Left renal cortex interstitium (tissue), 4 donors: ENCODE data around the gene SOCS3. TPM values are rescaled to one million over a fixed set of nuclear protein-coding genes. Genes with fewer than 3 reads are reported as not detected.
A peak's percentile ranks its signal among the peaks of the same experiment; 100 is the strongest.

Experiments used
- DNase-seq, 4 donors: peaks; one replicate each; pipeline ENCODE4 v3.0.0-alpha.2; 2013; ENCODE audit warnings: low read depth in 4 of 4, low spot score in 2 of 4, missing footprints in 1 of 4
- polyA plus RNA-seq, 4 donors: library from polyadenylated mRNA; unstranded; fragments of 120-200 nt; gene quantifications; one replicate each; pipeline ENCODE4 v1.2.1, GENCODE V29; 2013; ENCODE audit not compliant: insufficient read length in 4 of 4

The SOCS3 gene
- polyA plus RNA-seq = 10 to 100 TPM in 2 of 4 donors, 1 to 10 TPM in 2; 6.9 to 43.3 (median 8.7) TPM

DNA sequence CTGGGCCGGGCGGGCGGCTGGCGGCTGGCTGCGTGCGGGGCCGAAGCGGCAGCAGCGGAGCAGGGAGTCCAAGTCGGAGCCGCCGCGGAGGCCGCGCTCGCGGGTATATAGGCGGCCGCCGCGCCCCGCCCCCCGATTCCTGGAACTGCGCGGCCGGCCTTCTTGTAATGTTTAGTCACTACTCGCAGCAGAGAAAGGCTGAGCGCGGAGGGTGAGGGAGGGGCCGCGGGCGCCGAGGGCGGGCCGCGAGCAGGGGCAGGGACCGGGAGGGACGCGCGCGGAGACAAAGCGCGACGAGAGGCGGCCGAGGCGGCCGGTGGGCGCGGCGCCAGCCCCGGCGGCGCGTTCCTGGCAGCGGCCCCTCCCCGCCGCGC, at the start of gene SOCS3:
Gene SOCS3 (minus strand): TSS at position 81 of the 374 bp plus-strand sequence. CDS start 982 bp downstream, outside the sequence.
- DNase-seq = peak in 3 of 4 donors; percentile 86 to 90 (median 87)

DNA sequence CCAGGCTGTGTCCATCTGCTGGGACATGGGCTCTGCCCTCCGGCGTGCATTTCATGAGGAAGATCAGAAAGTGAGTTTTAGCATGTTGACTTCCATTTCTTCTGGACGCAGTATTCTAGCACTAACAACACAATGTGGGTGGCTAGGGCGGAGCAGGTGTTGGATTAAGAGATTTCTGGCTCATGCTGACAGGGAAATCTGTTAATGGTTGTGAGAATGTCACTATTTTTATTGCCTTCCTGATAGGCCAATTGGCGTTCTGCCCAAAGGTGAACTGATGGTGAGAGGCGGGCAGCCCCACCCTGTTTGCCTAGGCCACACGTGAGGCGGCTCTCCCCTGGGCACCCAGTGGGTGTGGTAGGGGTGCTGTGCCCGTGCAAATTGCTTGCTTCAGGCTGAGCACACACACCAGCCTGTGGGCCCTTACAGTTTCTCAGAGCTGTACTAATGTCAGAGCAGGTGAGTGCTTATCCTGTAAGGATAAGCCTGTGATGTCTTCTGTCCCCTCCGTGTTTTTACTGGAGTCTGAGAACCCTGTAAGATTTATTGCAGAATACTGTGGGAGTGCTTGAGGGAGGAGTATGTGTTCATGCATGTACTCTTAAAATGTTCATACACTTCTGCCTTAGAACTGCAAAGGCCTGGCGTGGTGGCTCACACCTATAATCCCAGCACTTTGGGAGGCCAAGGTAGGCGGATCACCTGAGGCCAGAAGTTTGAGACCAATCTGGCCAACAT, 49.5 kb upstream of the SOCS3 start:
- DNase-seq = no peak

DNA sequence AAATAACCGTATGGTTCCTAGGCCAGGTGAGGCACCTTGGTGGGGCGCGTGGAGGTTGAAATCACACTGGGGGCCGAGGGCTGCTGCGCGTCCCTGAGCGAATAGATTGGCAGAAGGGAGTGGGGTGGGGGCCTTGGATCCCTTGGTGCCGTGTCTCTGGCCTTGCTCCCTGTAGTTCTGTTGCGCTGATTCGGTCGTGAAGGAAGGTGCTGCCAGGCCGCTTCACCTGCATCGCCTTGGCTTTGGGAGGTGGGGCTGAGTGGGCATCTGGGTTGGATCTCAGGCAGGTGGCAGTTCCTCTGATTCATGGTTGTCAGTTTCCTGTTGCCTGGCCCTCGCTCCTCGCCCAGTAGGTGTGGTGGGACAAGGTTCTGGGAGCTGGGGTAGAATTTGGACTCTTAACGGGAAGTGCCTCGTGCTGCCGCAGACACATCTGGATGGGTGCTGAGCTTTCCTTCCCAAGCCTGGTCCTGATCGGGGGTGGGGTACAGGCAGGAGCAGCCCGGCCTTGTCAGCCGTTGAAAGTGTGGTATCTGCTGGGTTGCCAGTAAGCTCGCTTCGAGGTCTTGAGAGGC, 48.7 kb upstream of the SOCS3 start:
- DNase-seq = no peak

- peak in 1 of 4 donors; percentile 52 for DNase-seq
Measured at GRCh38 chr17:78407387-78408000, 47.6 kb upstream of the SOCS3 start.

DNA sequence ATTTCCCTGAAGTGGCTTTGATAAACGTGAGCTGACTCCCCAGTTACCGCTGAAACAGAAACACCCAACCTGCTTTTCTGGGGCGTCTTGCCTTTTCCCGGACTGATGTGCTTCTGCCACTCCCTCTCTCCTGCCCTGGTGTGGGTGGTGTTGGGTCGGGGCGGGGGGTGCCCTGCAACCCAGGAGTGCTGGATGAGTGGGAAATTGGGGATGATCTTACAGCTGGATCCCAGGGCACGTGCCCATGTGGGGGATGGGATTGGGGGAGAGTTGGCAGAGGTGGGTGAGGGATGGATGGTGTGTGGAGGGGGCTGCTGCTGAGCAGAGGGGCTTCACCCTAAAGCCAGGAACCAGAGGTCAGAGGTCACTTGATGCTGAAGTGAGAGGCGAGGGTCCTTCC, 47.0 kb upstream of the SOCS3 start:
- DNase-seq = no peak

- DNase-seq = no peak
Measured at GRCh38 chr17:78406396-78406795, 46.5 kb upstream of the SOCS3 start.

GRCh38 chr17:78403822-78404221, 43.9 kb upstream of the SOCS3 start:
- DNase-seq = no peak

DNA sequence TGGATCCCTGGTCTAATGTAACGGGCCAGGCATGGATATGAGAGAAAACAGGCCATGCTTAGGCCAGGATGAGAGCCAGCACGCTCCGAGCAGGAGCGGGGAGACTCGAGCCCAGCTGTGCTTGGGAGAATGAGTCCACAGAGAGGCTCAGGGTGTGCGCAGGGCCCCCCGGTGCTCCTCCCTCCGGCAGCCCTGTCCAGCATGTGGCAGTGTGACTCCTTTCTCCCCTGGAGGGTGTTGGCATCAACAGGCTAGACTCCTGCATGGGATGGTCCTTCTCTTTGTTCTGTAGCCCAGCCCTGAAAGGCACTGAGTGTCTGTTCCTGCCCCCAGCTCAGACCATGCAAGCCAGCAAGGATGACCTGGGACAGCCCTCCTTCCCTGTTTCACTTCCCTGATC, 42.0 kb upstream of the SOCS3 start:
- no peak for DNase-seq

- no peak for DNase-seq
Measured at GRCh38 chr17:78401246-78401645, 41.4 kb upstream of the SOCS3 start.

- DNase-seq = no peak
Measured at GRCh38 chr17:78400581-78401240, 40.8 kb upstream of the SOCS3 start.

DNA sequence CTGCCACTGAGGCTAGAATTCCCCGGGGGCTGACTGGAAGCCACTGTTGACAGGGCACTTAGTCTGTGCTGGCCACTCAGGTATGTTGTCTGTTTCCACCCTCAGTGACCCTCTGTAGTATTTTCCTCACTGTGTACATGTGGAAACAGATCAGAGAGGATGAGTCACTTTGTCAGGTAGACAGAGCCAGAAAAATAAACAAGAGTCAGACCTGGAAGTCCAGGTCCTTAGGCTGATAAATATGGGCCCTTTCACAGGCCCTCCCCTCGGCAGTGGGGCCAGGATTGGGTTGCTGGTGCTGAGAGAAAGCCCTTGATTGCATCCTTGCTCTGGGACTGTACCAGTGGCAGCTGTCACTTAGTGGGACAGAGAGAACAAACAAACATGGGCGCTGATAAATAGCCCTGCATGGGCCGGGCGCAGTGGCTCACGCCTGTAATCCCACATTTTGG, 39.8 kb upstream of the SOCS3 start:
- DNase-seq = no peak

DNA sequence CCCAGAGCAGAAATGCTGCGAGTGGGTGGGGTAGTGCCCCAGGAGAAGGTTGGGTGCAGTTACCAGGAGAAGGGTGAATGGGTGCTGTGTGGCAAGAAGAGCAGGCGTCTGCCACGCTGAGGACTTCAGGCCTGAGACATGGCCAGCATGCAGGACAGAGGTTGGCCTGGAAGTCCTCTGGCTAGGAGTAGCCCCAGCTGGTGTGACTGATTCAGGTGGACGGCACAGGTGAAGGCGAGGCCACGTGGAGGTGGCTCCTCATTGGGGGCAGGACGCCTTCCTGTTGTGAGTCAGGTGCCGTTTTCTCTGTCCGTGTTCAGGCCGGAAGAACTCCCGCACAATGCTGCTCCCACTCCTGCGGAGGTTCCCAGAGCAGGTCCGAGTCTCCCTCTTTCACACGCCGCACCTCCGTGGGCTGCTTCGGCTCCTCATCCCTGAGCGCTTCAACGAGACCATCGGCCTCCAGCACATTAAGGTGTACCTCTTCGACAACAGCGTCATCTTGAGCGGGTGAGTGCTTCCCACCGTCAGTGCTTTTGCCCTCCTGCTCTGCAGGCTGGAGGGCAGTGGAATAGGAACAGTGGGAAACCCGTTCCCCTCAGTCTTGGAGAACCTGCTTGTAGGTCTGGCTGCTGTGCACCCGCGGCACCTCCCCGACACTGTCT, 39.3 kb upstream of the SOCS3 start:
- DNase-seq = no peak

DNA sequence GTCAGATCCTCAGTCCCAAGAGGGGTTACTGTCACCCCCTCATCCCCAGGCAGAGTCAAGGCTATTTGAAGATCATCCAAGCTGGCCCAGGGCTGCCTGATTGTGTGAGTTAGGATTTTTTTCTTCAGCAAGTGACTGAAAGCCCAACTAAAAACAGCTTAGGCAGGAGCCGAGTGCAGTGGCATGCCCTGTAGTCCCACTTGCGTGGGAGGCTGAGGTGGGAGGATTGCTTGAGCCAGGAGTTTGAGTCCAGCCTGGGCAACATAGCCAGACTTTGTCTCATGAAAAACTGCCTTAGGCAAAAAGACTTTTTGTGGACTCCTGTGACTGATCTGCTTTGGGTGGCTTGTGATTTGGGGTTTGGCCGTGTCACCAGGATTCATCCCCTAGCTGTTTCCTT, 38.5 kb upstream of the SOCS3 start:
- DNase-seq = no peak

- DNase-seq = no peak
Measured at GRCh38 chr17:78397681-78398101, 37.8 kb upstream of the SOCS3 start.

- no peak for DNase-seq
Measured at GRCh38 chr17:78396441-78397337, 36.8 kb upstream of the SOCS3 start.

GRCh38 chr17:78395155-78395554, 35.3 kb upstream of the SOCS3 start:
- no peak for DNase-seq

DNA sequence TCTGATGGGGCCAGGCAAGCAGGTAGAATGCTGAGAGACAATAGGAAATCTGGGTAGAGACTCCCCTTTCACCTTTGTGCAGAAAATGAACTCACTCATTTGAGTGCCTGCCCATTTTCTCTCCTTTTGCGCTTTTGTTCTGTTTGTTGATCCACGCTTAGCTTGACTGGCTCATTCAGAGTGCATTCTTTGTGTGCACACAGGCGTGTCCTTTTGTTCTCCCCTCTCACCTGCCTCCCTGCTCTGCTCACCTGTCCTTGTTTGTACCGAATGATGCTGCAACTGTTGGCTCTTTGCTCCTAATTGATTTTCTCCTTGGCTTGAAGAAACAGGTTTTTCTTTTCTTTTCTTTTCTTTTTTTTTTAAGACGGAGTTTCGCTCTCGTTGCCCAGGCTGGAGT, 34.3 kb upstream of the SOCS3 start:
- no peak for DNase-seq

DNA sequence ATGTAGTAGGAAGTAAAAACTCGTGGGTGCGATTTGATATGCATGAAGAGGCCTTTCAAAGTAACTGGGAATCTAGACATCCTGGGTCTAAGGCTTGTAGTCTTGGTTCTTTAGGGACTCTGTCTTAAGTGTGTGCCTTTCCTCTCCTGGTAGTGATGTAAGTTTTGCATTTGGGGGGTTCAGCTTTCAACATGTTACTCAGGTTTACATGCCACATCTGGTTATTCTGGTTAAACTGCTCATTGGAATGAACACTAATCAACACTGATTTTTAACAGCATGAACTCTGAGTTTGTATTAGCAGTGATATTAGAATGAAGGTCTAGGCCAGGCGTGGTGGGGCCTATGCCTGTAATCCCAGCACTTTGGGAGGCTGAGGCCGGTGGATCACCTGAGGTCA, 33.7 kb upstream of the SOCS3 start:
- no peak for DNase-seq

DNA sequence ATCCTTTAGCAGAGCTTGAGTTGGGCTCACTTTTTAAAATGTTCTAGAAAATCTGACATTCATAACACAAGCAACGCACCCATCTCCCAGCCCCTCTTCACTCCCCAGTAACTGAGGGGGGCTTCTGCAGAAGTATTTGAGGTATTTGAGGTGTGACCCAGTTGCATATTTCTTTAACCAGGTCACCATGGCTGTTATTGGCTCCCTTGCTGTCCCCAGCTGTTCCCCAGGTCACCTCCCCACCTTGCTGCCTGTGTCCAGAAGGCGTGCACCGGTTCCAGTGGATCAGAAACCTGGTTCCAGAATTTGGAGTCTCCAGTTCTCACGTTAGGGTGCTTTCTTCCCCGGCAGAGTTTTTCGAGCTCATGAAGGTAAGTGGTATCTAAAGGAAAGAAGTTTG, 32.4 kb upstream of the SOCS3 start:
- DNase-seq = no peak

- DNase-seq = no peak
Measured at GRCh38 chr17:78391843-78392242, 32.0 kb upstream of the SOCS3 start.
